ENCODE data around the gene SYCP1. TPM values are rescaled to one million over a fixed set of nuclear protein-coding genes. Genes with fewer than 3 reads are reported as not detected.
"Not testable (repeated sequence)": the region's sequence is repeated elsewhere in the genome, so short reads cannot be mapped to it uniquely, and the experiment has no call there.

SYCP1 gene
- total RNA-seq, 2 donors from 2014 or later: not detected

DNA sequence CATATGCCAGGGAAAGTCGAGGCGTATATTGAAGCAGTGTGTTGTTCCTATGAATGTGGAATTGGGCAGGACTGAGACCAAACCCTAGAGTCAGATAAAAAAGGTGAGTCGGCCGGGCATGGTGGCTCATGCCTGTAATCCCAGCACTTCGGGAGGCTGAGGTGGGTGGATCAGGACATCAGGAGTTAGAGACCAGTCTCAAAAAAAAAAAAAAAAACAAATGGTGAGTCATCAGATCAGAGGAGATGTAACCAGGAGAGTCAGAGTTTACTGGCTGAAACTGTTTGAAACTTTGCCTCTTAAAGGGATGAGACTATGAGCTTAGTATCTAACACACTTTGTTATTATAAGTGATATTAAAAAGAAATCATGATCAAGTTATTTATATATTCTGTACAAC, 26.4 kb upstream of the SYCP1 start:
- Histone ChIP-seq H3K27me3 (replicated peaks; ENCODE audit: insufficient read depth) (no peaks in the 10 kb centered on the region), H3K9me3 (no peaks in the 10 kb centered on the region), H3K27ac (no peak overlapping the region), H3K4me1 (ENCODE audit: control insufficient read depth in 1 of 2, low read depth in 2 of 2) (no peaks in the 10 kb centered on the region), H3K4me3 (no peak overlapping the region), H3K36me3 (no peaks in the 10 kb centered on the region)
- no peak for DNase-seq (ENCODE audit: low spot score)
- no peak for ATAC-seq (ENCODE audit: insufficient number of reproducible peaks, low FRiP score, low read depth)
- TF ChIP-seq, protein P1, sequence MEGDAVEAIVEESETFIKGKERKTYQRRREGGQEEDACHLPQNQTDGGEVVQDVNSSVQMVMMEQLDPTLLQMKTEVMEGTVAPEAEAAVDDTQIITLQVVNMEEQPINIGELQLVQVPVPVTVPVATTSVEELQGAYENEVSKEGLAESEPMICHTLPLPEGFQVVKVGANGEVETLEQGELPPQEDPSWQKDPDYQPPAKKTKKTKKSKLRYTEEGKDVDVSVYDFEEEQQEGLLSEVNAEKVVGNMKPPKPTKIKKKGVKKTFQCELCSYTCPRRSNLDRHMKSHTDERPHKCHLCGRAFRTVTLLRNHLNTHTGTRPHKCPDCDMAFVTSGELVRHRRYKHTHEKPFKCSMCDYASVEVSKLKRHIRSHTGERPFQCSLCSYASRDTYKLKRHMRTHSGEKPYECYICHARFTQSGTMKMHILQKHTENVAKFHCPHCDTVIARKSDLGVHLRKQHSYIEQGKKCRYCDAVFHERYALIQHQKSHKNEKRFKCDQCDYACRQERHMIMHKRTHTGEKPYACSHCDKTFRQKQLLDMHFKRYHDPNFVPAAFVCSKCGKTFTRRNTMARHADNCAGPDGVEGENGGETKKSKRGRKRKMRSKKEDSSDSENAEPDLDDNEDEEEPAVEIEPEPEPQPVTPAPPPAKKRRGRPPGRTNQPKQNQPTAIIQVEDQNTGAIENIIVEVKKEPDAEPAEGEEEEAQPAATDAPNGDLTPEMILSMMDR (IDR thresholded peaks at IDR 0.05): no peak

- not testable (repeated sequence) for H3K9me3 ChIP-seq; ATAC-seq (ENCODE audit: insufficient number of reproducible peaks, low FRiP score, low read depth)
Observed at GRCh38 chr1:114830075-114830474, 24.6 kb upstream of the SYCP1 start.

DNA sequence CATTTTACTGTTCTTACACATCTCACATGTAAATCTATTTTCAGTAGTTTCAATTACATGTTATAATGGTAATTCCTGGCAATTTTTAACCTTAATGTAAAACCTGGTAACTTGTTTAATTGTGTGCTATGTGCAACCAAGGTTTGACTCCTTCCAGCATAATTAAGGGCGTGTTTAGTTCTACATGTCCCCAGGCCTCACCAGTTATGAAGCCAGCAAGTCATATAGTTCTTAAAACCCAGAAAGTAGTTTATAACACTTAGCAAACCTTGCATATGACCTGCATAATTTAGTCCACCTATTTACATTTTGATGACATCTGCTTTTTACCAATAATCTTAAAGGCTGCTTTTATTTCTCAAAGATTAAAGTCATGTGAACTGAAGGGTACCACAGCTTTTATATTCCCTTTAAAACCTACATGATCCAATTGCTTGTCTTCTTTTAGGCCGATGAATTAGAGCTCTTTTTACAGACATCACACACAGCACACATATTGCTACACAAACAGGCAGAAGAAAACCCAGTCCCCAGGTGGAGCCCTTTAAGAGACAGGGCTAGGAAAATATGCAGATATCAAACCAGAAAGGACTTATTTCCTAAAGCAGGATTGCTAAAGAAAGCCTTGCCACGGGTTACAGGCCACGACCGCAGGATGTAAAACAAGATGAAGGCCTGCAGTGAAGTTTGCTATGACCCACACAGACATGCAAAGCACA, 23.2 kb upstream of the SYCP1 start:
- TF ChIP-seq, protein P1 (IDR thresholded peaks at IDR 0.05): no peak
- H3K27ac ChIP-seq: no peak overlapping the region
- no peak overlapping the region for H3K4me3 ChIP-seq
- DNase-seq (ENCODE audit: low spot score) (no peak), ATAC-seq (ENCODE audit: insufficient number of reproducible peaks, low FRiP score, low read depth) (no peak)
- no peaks in the 10 kb centered on the region for H3K27me3 ChIP-seq (replicated peaks; ENCODE audit: insufficient read depth)
- H3K4me1 ChIP-seq (ENCODE audit: control insufficient read depth in 1 of 2, low read depth in 2 of 2): no peaks in the 10 kb centered on the region
- no peaks in the 10 kb centered on the region for H3K9me3 ChIP-seq
- H3K36me3 ChIP-seq: no peaks in the 10 kb centered on the region

More at GRCh38 chr1:114830075-114830474, 24.6 kb upstream of the SYCP1 start:
- H3K27ac ChIP-seq; H3K4me1 ChIP-seq (ENCODE audit: control insufficient read depth in 1 of 2, low read depth in 2 of 2); H3K27me3 ChIP-seq (replicated peaks; ENCODE audit: insufficient read depth); H3K4me3 ChIP-seq; H3K36me3 ChIP-seq; DNase-seq (ENCODE audit: low spot score): not testable (repeated sequence)

GRCh38 chr1:114832057-114832456, 22.6 kb upstream of the SYCP1 start:
- H3K9me3 ChIP-seq: no peaks in the 10 kb centered on the region
- H3K4me3 ChIP-seq: no peak overlapping the region
- H3K4me1 ChIP-seq (ENCODE audit: control insufficient read depth in 1 of 2, low read depth in 2 of 2): no peaks in the 10 kb centered on the region
- no peak overlapping the region for H3K27ac ChIP-seq
- no peaks in the 10 kb centered on the region for H3K27me3 ChIP-seq (replicated peaks; ENCODE audit: insufficient read depth)
- ATAC-seq (ENCODE audit: insufficient number of reproducible peaks, low FRiP score, low read depth): no peak
- no peaks in the 10 kb centered on the region for H3K36me3 ChIP-seq
- no peak for DNase-seq (ENCODE audit: low spot score)
- TF ChIP-seq, protein P1 (IDR thresholded peaks at IDR 0.05): no peak

GRCh38 chr1:114833421-114833820, 21.2 kb upstream of the SYCP1 start:
- DNase-seq (ENCODE audit: low spot score) (no peak), ATAC-seq (ENCODE audit: insufficient number of reproducible peaks, low FRiP score, low read depth) (no peak)
- no peaks in the 10 kb centered on the region for H3K4me1 ChIP-seq (ENCODE audit: control insufficient read depth in 1 of 2, low read depth in 2 of 2)

More at GRCh38 chr1:114833421-114833820, 21.2 kb upstream of the SYCP1 start:
- Histone ChIP-seq H3K36me3 (no peaks in the 10 kb centered on the region), H3K4me3 (no peak overlapping the region), H3K27me3 (replicated peaks; ENCODE audit: insufficient read depth) (no peaks in the 10 kb centered on the region), H3K27ac (no peak overlapping the region), H3K9me3 (no peaks in the 10 kb centered on the region)
- TF ChIP-seq, protein P1 (IDR thresholded peaks at IDR 0.05): no peak
